ENCODE data around the gene TMEM8B.
"Not testable (repeated sequence)": the region's sequence is repeated elsewhere in the genome, so short reads cannot be mapped to it uniquely, and the experiment has no call there.

The TMEM8B gene

DNA sequence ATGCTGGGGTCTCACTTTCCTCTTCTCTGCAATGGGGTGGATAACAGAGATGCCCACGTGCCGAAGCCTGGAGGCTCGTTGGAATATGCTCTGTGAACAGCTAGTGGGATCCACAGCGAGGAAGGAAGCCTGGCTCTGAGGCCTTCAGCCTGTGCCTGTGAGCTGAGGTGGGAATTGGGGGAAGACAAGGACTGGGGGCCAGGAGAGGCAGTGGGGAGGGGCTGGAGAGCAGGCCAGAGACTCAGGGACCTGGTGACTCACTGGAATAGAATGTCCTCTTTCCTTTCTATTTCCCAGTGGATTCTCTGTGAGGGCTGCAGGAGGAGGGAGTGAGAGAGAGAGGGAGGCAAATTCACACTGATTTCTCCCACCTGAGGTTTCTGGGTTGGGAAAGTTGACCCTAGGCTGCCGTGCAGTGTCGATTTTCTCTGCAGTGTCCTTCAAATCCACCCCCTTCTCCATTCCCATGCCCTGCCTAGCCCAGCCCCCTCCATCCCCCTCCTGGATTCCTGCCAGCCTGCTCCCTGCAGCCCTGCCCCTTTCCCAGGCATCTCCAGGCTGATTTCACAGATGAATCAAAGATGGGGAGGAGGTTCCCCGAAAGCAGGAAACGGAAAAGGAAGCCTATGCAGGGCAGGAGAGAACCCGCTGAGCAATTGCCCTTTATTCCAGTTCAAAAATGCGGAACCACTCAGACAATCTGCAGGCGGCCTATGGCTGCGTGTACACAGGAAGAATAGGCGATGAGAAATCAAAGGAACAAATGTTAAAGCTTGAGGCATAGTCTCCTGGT lies 78.9 kb downstream of the TMEM8B start:
- DNase-seq (ENCODE audit: low read depth, low spot score), result peak; percentile 66

DNA sequence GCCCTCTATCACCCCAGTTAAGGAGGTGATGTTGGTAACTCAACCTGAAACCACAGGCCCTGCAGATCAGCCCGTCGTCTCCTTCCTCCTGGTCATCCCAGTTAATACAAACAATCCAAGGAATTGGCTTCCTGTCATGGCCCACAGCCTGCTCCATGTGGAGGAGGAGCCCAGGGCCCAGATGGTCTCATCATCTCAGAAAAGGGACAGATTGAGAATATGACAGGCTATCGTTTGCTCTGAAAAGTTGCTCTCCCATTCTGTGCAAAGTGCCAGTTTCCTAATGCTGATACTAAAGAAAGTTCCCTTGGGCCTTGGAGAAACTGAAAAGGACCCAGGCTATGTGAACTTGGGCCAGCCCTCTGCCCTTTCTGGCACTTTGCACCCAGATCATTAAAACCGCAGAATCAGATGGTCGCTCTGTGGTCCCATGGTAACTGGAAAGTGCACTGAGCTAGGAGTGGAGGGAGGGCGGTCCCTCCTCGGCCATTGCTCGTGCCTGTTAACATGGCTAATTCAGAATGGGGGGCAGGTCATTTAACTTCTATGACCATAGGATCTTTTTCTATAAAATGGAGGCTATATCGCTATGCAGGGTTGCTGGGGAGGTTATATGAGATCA lies 79.6 kb downstream of the TMEM8B start:
- DNase-seq (ENCODE audit: low read depth, low spot score), result no peak

GRCh38 chr9:35909274-35909673 lies 80.2 kb downstream of the TMEM8B start, which contains the start of gene SPAAR:
Gene SPAAR, plus strand, starts transcription at chr9:35909490. Its CDS starts 974 bp downstream, at chr9:35910464.
- no peak for DNase-seq (ENCODE audit: low read depth, low spot score)

DNA sequence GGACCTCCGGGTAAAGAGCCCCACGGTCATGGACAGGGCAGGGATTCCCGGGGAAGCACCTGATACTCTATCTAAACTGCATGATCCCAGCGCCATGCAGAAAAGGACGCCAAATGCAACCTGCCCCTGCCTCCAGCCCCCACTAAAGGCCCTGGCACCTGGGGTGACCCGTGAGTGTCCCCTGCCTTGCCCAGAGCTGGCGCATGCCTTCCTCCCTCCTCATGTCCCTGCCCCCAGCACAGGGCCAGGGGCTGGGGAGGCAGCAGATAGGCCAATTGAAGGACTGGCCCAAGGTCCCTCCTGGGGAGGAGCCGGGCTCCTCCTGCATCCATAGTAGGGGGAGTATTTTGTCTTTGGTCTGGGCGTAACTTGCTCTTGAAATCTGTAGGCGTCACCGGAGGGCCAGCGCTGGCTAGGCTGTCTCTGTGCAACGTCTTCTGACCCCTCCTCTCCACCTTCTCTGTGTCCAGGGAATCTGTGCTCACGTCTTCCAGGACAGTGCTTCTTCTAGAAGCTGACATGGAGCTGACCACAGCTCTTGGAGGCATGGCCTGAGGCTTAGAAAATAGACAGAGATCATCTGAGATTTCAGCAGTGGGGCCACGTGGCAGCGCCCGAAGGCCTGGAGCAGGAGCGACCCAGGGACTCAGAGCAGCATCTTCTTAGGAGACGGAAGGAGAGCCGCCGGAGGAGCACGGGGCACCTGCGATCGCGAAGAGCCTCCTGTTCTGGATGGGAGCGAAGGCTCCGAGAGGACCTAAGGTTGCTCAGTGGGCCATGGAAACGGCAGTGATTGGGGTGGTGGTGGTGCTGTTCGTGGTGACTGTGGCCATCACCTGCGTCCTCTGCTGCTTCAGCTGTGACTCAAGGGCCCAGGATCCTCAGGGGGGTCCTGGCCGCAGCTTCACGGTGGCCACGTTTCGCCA lies 80.9 kb downstream of the TMEM8B start:
- DNase-seq (ENCODE audit: low read depth, low spot score), result no peak

- no peak for DNase-seq (ENCODE audit: low read depth, low spot score)
Observed at GRCh38 chr9:35910613-35911359, 81.8 kb downstream of the TMEM8B start.

GRCh38 chr9:35911690-35912089 lies 82.7 kb downstream of the TMEM8B start:
- DNase-seq (ENCODE audit: low read depth, low spot score), result no peak

DNA sequence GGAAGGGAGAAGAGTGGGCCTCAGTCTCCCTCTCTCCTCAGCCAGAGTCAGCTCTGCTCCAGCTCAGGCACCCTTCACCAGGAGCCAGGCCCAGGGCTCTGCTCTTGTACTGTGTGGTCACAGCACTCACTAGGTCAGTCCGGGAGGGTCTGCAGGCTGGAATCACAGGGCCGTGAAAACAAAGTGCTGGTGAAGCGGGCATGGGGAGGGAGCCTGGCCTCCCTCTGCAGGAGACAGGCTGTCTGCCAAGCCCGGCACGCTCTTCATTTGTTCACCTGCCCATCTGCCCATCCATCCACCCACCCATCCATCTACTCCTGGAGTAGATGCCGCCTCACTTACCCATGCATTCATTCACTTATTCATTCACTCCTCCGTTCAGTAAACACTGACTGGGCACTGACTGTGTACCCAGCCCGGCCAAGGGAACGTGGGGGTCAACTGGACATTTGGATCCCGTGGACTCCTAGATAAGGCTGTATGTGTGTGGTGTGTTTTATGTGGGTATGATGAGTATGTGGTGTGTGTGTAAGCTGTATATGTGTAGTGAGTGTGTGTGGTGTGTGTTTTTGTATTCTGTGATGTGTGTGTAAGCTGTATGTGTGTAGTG lies 83.9 kb downstream of the TMEM8B start:
- DNase-seq (ENCODE audit: low read depth, low spot score), result no peak

GRCh38 chr9:35913429-35913828 lies 84.4 kb downstream of the TMEM8B start:
- not testable (repeated sequence) for DNase-seq (ENCODE audit: low read depth, low spot score)

GRCh38 chr9:35914301-35914807 lies 85.3 kb downstream of the TMEM8B start:
- no peak for DNase-seq (ENCODE audit: low read depth, low spot score)

Data from brain pericyte (primary cell).